ENCODE results near the gene ATG4B.

ATG4B gene

DNA sequence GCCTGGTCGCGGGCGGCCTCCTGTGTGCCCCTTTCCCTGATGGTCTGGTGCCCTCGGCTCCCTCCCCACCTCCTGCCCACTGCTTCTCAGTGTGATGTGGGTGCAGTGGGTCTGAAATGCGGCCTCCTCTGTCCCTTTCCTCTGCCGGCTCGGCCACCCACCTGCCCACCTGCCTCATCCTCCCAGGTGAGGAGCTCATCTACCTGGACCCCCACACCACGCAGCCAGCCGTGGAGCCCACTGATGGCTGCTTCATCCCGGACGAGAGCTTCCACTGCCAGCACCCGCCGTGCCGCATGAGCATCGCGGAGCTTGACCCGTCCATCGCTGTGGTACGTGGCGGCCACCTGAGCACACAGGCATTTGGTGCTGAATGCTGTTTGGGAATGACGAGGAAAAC lies 30.9 kb downstream of the ATG4B start:
- DNase-seq: no peak

DNA sequence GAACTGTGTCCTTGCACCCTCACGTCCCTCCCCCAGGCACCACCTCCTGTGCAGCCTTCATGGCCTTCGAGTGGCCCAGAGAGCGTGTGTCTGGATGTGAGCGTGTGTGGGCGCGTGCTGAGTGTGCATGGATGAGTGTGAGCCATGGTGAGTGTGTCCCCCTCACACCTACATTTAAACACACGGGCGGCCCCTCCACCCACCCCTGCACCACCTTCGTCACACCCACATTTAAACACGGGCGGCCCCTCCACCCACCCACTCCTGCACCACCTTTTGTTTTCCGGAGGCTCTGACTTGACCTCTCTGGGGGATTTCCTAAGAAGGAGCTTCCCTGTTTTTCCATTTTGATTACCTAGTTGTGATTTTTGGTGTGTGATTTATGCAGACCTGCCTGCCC lies 31.3 kb downstream of the ATG4B start:
- DNase-seq: no peak

DNA sequence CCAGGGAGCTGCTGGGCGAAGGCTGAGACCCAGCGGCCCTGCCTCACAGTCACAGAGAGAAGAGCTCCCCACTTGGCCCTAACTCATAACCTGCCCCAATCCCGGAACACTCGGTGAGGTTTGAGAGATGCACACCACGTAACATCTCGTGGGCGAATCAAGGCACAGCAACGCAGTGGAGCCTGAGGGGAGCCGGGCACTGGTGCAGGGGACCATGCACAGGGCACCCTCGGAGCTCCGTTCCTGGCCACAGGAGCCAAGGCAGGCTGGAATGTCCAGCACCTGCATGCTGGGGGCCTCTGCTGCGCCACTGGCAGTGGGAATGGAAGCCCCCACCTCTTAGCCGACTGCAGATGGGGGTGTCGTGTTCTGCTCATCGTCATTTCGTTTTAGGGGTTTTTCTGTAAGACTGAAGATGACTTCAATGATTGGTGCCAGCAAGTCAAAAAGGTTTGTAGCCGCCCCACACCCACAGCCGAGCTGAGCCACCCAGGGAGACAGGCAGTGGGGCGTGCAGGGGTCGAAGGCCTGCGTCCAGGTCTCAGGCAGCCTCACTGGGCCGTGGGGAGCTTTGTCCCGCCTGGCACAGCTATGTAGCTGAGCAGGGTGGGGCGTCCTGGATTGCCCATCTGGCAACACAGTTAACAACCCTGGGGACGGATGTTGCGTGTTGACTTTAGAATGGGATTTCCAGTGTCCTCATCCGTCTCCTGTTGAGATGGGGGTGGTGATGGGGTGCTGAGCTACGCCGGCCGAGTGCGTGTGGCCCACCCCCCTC lies 33.0 kb downstream of the ATG4B start:
- no peak for DNase-seq

DNA sequence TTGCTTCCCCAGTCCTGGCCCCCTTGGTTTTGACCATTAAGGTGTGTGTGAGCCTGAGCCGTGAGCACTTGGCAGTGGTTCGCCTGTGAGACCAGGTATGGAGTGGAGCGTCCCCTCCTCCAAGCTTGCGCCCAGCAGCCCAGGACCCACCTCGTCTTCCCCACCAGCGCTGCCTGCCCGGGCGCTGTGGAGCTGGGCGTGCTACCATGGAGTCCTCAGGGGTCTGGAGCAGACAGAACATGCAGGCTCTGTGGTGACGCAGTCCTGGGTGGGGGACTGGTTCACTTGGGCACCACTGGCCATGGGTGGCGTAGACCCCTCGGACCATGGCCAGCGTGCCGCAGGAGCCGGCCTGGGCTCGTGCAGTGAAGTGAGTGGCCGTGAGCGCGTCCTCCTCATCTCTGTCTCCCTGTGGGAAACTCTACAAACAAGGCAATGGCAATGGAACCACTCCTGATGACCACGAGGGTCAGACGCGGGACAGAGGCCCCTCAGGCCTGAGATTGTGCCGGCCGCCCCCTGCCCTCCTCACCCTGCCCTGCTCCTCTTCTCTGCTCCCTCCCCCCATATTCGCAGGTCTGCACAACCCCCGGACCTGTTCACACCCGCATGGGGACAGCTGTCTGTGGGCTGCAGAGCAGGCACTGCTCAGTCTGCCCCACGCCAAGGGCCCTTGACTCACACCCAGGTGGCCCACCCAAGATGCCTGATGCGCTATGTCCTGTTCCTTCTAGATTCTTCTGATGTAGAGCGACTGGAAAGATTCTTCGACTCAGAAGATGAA lies 34.2 kb downstream of the ATG4B start:
- DNase-seq: no peak

DNA sequence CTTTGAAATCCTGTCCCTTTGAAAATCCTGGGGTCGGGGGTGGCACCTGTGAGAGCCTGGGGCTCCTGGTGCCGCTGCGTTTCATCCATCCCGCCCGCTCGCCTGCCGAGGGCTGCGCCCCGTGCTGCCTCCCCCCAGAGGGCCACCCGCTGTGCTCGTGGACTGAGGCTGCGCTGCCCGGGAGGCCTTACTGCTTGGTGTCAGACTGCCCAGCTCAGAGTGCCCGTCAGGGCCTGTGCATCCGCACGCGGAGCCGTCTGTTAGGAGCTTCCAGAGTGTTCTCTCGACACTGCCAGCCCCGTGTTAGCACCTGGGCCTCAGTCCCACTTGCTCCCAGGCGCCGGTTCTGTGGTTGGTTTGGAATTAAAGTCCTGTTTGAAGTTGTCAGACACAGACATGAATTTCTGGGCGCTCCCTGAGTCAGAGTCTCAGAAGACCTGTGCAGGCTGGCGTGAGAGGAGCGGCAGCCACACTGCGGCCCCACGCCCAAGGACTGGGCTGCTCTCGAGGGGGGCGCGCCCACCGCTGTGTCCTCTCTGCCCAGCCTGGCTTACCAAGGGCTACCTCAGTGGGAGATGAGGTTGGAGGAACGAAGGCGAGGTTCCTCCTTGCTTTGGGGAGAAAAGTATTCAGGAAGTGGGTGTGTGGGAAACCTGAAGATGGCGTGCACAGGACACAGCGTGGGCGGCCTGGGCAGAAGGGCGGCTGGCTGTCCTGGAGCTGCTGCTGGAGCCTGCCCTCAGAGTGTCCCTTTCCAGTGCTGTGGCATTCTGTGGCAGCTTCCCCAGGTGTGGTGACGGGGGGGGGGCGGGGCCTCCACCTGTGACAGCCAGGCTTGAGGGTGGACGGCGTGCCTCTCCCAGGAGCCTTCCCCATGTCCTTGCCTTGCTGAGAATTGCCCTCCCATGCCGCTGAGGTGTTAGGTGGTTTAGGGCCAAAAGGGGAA lies 35.0 kb downstream of the ATG4B start:
- DNase-seq: no peak

DNA sequence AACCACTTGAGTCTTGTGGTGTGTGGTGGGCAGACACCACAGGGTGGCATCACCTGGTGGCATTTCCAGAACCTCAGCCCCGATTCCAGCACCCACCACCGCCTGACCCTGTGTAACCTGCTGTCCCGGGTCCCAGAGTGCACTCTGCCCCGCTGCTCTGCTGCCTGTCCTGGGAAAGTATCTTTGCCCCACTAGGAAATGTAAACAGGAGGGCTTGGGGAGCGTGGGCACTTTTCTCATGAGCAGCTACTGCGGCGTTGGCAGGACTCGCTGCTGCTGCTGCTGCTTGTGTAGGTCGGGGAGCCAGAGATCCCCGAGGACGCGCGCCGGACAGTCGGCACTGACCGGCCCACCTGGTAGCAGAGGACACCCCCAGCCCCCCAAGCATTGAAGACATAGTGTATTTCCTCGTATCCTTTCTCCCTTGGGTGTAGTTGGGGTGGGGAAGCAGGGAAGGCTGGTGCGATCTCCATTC lies 35.7 kb downstream of the ATG4B start:
- DNase-seq: no peak

DNA sequence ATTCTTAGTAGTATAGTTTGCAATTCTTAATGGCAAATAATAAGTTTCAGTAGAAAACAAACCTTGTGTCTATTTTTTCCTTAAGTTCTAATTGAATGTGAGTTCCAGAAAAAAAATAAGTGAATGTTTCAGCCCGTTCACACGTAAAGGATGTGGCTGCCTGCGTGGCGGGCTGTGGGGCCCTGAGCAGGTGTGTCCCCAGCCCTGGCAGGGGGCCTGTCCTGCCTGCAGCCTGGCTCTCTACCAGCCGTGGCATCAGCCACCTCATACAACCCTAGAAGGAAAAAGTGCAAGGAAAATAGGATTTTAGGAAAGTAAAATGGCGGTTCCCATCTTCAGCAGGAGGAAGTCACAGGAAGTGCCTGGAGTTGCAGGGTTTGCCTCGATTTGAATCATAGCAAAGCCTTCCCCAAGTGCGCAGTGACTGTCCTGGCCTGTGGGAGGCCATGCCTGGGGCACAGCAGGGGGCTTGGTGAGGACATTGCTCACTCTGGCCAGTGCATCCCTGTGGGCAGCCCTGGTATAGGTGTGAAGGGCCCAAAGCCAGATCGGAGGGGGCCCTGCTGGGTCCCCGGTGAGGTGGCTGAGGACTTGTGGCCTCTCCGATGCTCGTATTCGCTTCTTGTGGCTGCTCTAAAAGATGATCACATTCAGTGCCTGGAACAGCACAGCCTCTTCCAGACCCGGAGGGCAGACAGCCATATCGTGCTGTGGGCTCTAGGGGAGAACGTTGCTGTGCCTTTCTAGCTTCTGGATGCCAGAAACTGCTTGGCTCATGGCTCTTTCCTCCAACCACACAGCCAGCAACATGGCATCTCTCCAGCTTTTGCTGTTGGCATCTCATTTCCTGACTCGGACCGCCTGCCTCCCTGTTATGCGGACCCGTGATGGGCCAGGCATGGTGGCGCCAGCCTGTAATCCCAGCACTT lies 36.6 kb downstream of the ATG4B start:
- DNase-seq: no peak

DNA sequence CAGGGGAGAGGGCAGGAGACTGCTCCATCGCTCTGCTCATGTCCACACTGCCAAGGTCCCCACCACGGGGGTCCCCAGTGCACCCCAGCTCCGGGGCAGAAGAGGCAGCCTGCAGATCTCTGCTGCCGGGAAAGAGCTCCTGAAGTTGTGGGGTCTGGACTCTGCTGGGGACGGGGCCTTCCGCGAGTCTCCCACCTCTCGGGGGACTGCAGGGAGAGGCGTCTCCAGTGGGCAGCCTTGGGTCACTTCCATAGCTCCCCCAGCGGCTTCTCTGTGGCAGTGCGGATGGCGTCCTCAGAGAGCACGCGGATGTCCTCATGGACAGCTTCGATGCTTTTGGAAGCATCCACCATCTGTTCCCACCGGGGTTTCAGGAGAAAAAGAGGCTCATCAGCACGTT lies 38.4 kb downstream of the ATG4B start:
- DNase-seq: no peak

DNA sequence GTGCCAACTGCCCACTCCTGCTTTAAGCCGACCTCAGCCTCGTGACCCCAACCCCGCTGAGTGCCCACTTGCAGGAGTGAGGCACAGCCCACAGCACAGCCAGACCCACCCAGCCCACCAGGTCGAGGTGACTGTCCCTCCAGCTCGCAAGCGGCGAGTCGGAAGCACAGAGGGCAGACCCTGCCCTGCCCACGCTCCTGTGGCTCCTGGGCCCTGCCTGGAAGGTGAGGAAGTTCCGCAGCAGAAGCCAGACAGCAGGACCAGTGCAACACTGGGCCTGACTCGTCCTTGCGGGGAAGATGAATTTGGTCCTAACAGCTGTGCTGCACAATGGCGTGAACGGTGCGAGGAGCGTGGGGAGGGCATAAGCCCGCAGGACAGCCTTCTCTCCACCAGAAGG lies 39.2 kb downstream of the ATG4B start:
- DNase-seq: no peak

DNA sequence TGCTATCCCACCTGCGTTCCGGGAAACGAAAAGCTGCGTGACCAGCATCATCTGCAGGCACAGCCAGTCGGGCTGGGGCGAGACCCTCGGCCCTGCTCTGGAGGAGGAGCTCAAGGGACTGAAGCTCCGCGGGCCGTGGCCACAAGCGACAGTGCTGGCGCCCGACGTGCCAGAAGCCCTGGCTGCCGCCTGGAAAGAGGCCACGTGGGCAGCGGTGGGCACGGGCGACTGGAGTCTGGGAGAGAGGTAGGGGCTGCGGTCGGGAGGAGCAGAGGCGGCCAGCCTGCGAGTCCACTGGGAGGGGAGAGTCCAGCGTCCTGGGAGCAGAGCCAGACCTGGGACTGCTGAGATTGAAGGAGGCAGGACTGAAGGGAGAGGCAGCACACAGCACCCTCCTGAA lies 39.9 kb downstream of the ATG4B start:
- DNase-seq: no peak

DNA sequence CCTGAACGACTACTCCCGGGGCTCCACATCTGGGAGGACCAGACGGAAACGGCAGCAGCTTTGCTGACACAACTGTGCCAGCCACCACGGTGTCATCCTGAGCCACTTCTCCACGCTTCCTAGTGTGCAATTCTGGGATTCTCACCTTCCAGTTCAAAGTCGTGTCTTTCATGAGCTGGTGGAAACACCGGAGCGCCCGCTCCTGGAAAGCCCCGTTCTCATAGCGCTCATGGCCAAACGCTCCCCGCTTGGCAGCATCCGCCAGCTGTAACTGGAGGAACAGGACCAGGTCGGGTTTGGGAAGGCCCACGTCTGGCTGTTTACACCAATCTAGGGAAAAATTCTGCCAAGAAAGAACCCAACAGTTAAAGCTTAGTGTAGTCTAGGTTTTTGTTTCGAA lies 40.8 kb downstream of the ATG4B start:
- no peak for DNase-seq

DNA sequence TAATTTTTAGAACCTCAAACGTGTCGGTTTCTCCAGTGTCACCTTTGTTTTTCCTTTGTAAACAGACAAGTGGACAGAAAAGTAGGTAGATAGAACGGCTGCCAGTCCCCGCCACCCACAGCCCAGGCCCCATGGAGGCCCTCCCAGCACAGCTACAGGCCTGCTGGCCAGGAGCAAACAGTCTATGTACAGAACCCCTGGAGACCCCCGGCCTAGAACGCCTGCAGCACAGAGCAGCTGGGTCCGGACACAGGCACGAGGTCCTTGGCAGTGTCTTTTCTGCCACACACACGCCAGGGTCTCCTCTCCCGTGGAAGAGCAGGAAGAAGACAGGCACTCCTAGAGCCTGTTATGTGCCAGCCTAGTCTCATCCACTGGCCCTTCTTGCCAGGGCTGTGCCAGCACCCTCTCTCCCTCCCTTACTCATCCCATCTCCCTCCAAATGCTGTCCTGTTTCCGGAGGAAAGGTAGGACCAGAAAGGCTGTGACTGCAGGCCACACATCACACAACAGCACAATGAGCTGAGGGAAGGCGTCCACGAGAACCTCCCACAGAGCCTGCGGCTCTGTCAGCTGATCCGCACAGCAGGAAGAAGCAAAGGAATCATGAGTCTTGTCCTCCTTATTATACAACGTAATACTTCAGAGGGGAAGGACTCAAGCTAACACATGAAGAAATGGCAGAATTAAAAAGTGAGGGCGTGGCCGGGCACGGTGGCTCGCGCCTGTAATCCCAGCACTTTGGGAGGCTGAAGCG lies 41.5 kb downstream of the ATG4B start:
- DNase-seq: no peak

DNA sequence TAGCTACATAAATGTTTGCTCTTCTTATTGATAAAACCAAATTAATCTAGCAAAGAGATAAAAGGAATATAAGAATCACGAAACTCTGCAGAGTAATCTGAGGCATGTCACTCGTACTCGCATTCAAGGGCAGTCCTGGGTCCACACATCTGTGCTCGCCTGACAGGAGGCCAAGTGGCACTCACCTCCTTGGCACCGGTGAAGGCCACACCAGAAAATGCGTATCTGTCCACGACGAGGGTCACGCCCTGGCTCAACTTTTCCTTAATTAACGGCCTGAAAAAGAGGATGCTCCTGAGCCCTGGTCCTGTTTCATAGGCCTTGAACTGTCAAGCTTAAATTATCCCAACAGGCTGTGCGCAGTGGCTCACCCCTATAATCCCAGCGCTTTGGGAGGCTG lies 42.6 kb downstream of the ATG4B start:
- DNase-seq: no peak

DNA sequence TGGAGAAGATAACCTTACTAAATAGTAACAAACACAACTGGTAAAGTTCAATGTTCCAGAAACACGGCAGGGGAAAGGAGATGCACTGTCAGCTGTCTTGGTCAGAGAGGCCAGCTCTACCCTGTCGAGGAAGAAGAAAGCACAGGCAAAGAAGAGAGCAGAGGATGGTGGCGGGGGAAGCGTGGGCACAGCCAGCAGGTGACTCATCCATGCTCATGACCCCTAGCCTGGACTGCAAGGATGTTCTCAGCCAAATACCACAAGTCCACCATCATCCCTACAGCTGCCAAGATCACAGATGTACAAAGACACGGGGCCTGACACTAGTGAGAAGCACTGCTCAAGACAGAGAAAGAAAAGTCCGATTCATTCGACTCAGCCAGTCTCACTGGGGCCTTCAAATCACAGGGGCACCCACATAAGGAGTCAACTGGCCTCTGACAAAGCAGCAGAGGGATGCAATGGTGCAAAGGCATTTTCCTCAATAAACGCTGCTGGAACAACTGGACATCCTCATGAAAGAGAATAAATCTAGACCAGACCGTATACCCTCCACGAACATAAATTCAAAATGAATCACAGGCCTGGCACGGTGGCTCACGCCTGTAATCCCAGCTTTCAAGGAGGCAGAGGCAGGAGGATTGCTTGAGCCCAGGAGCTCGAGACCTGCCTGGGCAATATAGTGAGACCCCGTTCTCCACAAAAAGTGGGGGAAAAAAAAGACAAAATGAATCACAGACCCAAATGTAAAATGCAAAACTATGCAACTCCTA lies 43.5 kb downstream of the ATG4B start:
- peak; percentile 19 for DNase-seq

DNA sequence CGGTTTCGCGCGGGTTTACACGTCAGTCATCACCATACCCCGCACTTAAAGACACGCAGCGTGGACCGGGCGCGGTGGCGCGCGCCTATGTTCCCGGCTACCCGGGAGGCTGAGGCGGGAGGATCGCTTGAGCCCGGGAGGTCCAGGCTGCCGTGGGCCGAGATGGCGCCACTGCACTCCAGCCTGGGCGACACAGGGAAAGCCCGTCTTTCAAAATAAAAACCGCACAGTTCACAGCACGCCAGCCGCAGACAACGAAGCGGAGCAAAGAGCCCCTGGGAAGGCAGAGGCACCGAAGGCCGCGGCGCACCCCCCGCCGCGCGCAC lies 48.8 kb downstream of the ATG4B start:
- DNase-seq: no peak

DNA sequence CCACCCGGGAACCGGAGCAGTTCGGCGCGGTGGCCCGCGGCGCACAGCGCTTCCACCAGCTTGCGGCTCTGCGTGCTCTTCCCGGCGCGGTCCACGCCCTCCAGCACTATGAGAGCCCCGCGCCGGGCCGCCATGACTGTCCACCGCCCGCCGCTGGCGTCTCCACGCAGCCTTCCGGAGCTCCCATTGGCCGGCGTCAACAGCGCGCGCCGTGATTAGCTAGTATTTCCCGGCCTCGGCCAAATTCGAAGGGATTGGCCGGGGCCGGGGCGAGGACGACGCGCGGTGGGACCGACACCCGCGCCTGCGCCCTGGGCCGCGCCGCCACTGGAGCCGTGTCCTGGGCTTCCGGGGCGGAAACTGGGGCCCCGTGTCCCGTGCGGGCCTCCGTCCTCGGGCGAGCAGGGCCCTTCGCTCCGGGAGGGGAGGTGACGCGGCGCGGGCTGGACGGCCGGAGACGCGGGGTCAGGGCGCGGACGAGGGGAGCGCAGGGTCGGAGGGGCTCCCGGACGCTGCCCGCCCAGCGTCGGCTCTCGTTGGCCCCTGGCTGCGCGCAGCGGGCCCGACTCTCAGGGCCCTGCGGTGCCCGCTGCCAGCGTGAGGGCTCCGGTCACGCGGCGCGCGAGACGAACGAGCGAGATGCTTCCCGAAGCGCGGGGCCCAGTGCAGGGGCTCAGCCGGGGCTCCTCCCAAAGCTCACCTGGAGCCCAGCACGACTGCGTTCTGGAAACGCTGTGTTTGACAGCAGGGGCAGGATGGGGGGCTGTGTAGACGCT lies 49.3 kb downstream of the ATG4B start, which contains the start of gene DTYMK:
DTYMK (minus strand) TSS at position 166 of the 776 bp plus-strand sequence; CDS start at position 134, 32 bp downstream.
- peak; percentile 98 for DNase-seq

DNA sequence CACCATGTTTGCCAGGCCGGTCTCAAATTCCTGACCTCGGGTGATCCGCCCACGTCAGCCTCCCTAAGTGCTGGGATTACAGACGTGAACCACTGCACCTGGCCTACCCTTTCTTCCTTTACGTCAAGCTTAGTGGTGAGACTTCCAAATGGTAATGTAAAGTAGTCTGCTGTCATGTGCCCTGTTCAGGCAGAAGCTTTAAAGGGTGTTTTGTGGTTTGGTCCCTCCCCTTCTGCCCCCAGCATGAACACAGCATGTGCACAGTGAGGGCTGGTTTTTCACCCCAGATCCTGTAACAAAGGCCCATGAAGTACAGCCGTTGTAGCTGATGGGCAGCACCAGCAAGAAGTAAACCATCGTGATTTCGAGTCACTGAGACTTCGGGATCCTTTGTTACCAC lies 51.8 kb downstream of the ATG4B start:
- no peak for DNase-seq

DNA sequence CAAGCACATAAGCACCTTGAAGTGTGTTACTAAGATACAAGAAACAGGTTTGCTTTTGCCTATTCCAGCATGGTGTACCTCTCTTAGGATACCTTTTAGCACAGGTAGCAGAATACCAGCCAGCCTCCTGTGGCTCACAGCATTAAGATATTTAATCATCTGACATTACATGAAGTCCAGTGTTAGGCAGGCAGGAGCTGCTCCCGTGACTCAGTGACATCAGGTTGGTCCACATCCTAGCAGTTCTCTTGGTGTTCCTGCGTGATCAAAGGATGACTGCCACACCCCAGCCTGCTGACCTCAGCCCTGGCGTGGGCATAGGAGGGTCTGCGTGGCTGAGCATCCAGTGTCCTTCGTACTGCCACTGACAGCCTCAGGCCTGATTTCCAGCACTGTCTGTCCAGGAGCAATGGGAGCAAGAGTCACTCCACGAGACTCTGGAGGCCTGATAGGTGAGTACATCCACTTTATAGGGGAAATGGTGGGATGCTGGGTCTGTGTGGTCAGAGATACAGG lies 52.8 kb downstream of the ATG4B start:
- DNase-seq: no peak

DNA sequence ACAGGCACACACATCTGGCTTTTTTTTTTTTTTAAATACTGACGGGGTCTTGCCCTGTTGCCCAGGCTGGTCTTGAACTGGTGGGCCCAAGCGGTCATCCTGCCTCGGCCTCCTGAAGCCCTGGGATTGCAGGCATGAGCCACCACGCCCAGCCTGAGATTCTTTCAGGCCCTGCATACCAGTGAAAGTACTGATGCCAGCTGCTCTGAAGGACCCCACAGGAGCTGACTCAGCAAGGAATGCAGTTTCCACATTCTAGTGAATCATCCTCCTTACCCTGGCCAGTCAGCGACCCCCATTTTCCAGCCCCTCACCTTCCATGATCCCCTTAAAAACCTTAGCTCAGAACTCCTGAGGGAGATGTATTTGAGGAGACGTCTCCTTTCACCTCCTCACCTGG lies 55.0 kb downstream of the ATG4B start:
- DNase-seq: no peak

Measured in inflammatory macrophage treated with lipopolysaccharide for 4 hours (primary cell).